Tibial nerve (tissue), 4 donors: Measurements from ENCODE around the gene ZNF563. TPM values are rescaled to one million over a fixed set of nuclear protein-coding genes. Genes with fewer than 3 reads are reported as not detected.

Source experiments
- small RNA-seq: library from RNA; depleted of rRNA; stranded (forward); fragments of <200 nt; gene quantifications from one replicate; pipeline ENCODE3, GENCODE V24; 2016
- total RNA-seq, 4 donors: library from RNA; depleted of rRNA; stranded (reverse); fragments of >200 nt; gene quantifications; one replicate each; pipeline ENCODE4 v1.1.0, GENCODE V29; 2016

Gene ZNF563
- total RNA-seq, 4 donors from 2014 or later: 2.1 to 14.2 (median 4.1) TPM

Small RNA genes within 50 kb of the gene (small RNA-seq; reads per million reads assigned to genes)
- gene RPS29P23: not detected

Other genes with a start within 250 kb of the ZNF563 start
- 10 to 100 TPM in 1 of 4 donors, 1 to 10 TPM in 3; 1.2 to 10.4 (median 5.1) TPM for gene ZNF20, start 193.3 kb downstream of the ZNF563 start, total RNA-seq
- gene ZNF625, start 176.9 kb downstream of the ZNF563 start, total RNA-seq: 10 to 100 TPM in 2 of 4 donors, 1 to 10 TPM in 2; 5.0 to 11.6 (median 9.1) TPM
- 10 to 100 TPM in 3 of 4 donors, 1 to 10 TPM in 1; 5.1 to 25.8 (median 13.4) TPM for gene ZNF136, start 170.5 kb downstream of the ZNF563 start, total RNA-seq
- 10 to 100 TPM; 11.8 to 16.7 (median 13.4) TPM for gene ZNF44, start 38.8 kb downstream of the ZNF563 start, total RNA-seq
- 1 to 10 TPM; 3.6 to 4.3 (median 4.1) TPM for gene ZNF442, start 32.0 kb upstream of the ZNF563 start, total RNA-seq
- 1 to 10 TPM; 3.3 to 6.8 (median 4.4) TPM for gene ZNF799, start 67.6 kb upstream of the ZNF563 start, total RNA-seq
- gene ZNF443, start 107.4 kb upstream of the ZNF563 start, total RNA-seq: 1 to 10 TPM; 2.8 to 4.5 (median 3.7) TPM
- gene ZNF709, start 151.2 kb upstream of the ZNF563 start, total RNA-seq: 1 to 10 TPM; 2.9 to 4.8 (median 4.5) TPM
- 10 to 100 TPM; 12.0 to 20.6 (median 14.7) TPM for gene ZNF564, start 217.8 kb upstream of the ZNF563 start, total RNA-seq